ENCODE measurements around the gene DOHH.
A peak's percentile ranks its signal among the peaks of the same experiment; 100 is the strongest.
"Not testable (repeated sequence)": the region's sequence is repeated elsewhere in the genome, so short reads cannot be mapped to it uniquely, and the experiment has no call there.

DOHH gene

DNA sequence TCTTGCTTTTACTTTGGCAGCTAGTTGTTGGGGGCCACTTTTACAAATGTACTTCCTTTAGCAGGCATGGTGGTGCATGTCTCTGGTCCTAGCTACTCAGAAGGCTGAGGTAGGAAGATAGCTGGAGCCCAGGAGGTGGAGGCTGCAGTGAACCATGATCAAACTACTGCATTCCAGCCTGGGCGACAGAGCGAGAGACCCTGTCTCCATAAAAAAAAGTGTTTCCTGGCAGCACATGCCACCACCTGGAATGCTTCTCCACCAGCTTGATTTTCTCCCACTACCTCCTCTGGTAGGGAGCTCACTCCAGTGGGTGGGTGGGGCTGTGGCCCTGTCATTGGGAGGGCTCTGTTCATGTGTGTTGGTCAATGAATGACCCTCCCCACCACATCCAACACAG lies 18.2 kb upstream of the DOHH start:
- no peak for DNase-seq

DNA sequence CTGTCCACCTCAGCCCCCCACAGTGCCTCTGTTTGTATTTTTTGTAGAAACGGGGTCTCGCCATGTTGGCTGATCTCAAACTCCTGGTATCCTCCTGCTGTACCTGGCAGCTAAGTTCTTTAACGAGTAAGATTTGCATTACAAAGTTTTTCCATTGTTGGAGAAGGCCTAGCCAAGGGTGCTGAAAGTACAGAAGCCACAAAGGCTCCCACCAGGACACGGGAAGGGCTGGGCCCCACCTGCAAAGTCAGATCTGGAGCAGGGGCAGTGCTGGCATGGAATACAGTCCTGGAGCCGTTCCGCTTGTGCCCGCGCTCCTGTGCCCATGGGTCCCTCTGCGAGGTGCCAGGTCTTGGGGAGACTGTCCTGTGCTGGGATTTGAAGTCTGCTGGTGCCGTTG lies 17.8 kb upstream of the DOHH start:
- no peak for DNase-seq

DNA sequence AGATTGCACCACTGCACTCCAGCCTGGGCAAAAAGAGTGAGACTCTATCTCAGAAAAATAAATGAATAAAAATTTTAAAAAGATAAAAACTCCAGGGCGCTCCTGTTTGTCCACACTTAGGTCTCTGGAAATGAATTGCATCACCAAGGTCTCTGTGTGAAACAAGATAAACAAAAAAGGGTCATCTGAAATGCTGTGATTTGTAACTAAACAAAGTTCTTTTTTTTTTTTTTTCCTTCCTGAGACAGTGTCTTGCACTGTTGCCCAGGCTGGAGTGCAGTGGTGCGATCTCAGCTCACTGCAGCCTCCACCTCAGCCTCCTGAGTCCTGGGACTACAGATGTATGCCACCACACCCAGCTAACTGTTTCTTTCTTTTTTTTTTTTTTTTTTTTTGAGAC lies 17.2 kb upstream of the DOHH start:
- no peak for DNase-seq

DNA sequence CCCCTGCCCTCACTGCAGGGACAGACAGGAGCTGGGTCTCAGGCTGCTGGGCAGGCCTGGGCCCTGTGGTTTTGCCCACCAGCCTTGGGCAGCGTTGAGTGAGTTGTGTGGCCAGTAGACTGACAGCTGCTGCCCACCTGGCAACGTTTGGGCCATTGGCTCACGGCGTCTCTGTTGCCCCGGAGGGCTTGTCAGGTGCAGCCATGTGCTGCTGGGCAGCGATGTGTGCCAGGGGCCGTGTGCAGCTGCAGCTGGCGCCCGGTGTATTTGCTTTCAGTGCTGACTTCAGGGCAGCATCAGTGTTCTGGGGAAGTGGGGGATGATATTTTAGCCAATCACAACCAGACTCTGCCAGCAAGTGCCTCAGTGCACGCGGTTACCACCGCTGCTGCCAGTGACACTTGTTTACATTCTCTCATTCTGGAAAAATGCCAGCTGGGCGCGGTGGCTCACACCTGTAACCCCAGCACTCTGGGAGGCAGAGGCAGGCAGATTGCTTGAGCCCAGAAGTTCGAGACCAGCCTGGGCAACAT lies 16.3 kb upstream of the DOHH start:
- DNase-seq = no peak

DNA sequence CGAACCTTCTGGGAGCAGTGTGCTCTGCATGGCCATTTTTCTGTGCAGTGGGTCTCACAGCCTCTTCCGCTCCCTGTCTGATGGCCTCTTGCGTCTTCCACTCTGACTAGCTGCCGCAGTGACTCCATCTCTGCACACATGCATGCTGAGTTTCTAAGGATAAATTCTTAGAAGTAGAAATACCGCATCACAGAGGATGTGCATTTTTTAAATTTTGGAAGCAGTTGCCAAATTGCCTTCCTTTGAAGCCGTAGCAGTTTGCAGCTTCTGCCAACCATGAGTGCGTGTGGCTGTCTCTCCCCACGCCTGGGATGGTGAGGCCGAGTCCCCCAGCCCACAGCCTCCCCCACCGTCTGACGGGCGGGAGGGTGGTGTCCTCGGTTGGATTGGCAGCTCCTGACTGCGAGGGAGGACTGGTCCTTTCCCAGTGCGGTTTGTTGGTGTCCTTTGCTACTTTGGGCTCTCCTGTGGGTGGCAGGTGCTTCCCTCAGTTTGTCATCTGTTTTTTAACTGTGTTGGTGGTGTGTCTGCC lies 15.5 kb upstream of the DOHH start:
- no peak for DNase-seq

DNA sequence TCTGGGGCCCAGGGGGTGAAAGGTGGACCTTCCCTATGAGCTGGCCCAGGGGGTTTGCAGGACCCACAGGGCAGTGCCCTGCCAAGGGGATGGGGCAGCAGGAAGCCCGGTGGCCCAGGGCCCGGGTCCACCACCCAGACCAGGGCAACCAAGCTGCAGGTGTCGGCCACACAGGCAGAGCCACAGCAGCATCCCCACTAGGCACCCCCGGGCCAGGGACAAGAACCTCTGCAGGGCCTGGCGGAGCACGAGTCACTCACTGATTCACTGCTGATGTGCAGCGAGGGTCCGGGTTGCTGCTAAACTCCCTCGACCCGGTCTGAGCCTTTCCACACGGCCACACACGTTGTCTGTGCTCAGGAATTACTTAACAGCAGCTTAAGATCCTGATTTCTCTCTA lies 14.5 kb upstream of the DOHH start:
- no peak for DNase-seq

DNA sequence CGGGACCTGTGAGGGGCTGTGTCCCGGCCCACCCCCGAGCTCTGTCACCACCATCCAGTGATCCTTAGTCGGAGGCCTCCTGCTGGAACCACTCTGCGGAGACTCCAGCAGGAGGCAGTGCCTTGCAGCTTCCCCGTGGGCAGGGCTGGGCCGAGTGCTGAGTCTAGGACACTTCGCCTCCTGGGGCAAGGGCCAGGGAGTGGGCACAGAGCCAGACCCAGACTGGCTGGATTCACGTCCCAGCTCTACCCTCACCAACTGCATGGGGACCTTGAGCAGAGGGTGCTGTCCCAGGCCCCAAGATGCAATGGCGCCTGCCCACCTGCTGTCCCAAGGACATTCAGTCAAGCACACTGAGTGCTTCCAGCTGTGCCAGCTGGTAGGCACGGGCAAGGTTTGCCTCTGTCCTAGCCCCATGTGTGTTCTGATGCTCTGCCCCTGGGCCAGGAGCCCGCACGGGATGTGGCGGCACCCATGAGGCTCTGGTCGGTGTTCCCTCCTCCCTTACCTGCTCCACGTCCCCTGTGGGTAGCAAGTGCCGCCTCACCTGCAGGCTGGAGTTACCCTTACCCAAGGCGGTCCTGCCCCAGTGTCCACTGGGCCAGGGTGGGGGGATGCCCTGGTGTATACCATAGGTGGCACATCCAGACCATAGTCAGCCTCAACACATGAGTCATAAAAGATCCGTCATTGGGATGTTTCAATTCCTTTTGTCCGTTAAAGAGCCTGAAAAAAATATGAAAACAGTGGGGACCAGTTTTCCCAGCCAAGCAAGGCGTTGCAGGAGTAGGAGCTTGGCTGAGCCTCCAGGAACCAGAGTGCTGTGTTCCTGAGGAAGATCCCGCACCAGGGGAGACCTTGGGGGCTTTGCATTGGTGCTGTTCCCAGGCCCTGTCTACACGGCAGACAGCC lies 13.0 kb upstream of the DOHH start:
- no peak for DNase-seq

DNA sequence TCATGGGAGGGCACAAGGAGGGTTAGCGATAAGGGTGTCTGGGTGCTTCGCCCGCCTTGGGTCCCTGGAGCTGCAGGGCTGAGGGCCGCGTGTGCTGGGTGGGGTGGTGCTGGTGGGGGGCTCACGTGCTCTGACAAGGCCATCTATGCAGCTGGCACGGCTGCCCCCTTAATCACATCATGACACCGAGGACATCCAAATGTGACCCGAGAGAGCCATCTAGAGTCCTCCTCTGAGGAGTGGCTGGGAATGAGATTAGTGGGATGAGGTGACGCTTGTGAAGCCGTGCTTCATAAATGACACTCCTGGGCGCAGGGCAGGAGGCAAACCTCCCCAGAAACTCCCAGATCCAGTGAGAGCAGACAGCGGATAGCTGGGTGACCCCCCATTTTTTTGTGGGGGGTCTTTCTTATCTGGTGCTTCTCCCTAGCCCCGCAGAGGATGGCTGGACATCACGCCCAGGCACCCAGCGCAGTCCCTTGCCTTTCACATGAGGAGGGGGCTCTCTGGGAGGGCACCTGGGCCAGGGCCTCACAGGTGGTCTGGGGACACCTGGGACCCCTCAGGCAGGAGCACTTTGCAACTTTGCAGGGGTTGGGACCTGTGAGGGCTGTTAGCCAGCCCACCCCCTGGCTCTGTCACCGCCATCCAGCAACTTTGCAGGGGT lies 12.2 kb upstream of the DOHH start:
- no peak for DNase-seq

DNA sequence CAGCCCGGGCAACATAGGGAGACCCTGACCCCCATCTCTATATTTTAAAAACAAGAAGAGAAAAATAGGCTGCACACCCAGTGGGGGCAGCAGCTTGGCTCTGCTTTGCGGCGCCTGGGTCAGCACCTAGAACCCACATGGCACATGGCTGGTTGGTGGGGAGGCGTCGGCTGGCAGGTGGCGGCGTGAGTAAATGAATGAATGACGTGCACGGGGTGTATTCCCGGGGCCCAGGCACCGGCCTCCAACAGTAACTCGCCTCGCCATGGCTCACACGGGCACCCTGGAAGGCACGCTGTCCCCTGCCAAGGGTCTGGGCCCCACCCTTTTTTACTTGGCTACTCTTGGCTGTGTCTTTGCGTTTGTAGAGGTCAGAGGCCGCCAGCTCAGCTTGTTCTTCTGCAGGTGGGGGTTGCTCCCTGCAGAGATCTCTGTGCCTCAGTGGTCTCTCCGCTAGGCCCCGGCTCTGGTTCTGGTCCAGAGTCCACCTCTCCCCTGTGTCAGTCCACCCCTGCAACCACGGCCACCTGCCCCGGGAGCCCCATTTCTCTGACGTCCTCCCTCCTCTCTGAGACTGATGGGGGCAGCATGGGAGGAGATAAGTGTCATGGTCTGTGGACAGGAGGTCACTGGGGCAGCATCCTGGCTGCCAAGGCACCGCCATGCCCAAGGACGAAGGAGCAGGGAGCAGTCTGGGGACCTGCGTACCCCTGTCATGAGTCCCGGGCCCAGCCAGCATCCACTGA lies 11.2 kb upstream of the DOHH start:
- no peak for DNase-seq

DNA sequence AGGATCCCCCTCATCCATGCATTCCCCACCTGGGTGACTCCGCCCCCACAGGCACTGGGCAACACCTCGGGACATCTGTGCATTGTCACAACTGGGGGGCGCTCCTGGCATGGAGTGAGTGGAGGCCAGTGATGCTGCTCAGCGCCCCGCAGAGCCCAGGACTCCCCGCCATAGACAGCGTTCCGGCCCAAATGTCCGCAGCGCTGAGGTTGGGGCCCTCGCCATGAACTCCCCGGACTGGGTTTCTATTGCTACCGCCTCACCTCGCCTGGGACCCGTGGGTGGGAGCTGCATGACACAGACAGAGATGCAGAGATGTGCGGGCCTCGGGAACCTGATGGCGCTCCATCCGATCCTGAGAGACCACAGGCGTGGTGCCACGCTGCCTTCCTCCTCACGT lies 10.3 kb upstream of the DOHH start:
- DNase-seq = no peak

DNA sequence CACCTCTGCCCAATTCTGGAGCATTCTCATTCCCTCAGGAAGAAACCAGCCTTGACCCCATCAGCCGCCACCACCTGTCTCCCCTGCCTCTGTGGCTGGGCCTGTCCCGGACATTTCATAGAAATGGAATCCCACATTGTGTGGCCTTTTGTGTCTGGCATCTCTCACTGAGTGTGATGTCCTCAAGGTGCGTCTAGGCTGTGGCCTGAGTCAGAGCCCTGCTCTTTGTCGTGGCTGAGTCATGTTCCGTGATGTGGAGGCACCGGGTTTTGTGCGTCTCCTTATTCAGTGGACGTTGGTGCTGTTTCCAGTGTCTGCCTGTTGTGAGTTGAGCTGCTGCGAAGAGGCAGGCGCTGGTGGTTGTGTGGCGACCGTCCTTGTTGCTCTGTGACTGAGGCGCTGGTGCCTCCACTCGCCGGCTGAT lies 9.1 kb upstream of the DOHH start:
- no peak for DNase-seq

DNA sequence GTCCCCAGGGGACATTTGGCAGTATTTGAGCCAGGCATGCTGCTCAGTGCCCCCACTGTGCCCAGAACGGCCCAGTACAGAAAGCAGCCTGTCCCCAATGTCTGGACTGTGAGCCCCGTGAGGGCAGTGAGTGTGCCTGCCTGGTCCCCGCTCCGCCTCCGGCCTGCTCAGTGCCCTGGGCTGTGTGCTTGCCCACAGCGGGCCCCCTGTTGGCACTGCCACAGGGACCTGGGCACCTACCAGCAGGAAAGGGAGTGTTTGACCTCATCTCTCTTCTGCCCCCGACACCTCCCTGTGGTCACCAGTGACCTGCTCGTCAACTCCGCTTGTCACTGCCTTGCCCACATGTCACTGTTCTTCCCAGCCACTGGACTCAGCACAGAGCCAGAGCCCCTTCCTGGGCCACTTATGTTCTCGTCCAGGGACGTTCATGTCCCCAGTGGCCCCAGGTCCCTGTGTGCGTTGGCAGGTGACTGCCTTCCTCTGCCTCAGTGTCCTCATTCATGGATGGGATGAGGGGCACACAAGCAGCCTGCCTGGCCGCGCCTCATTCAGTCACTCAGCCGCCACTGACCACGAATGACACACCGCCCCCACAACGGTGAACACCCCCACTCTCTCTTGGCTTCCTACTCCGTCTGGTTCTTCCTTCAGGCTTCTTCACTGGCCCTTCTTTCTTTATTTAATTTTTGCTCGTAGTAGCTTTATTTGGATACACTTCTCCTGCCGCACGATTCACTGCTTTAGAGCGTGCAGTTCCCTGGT lies 8.5 kb upstream of the DOHH start:
- DNase-seq = no peak

DNA sequence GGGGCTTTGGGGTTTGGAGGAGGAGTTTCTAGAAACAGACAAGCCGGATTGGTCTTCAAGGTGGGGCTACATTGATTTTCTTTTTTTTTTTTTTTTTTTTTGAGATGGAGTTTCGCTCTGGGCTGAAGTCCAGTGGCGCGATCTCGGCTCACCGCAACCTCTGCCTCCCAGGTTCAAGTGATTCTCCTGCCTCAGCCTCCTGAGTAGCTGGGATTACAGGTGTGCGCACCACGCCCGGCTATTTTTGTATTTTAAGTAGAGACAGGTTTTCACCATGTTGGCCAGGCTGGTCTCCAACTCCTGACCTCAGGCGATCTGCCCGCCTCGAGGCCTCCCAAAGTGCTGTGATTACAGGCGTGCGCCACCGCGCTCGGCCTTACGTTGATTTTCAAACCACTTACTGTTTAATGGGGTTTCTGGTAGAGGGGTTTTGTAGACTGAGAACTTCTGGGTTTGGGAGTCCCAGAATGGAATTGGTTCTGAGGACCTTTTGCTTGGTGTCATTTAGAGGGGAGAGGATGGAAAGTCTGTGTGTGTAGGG lies 7.7 kb upstream of the DOHH start:
- not testable (repeated sequence) for DNase-seq

DNA sequence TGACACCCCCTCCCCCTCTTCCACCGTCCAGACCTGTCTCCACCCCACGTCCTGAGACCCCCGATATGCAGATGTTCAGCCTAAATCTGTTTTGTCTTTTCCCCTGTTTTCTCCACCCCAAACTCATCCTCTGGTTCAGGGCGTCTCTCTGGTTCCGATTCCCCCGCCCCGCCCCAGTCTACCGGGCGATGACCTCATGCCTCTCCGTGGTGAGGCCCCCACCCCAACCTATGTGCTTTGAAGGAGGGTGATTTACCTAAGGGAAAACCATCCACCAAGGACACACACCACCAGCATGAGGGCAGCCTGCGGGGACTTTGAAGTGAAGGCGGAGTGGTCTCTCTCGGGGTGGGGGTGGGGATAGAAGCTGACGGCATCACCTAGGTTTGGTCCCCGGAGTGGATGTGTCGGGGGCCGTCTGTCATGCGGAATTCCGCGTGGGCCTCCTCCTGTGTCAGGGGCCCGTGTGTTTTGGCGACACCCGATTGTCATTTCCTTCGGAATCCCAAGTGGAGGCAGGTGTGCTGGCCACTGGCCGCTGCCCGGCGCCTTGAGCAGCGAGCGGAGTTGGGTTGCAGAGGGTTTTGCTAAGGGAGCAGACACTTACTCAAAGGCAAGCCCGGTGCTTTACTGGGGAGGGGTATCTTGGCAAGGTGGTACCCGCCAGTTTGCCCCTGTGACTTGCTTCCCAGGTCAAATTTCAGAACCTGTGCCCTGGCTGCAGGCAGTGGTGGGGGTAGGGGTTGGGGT lies 7.1 kb upstream of the DOHH start:
- peak; percentile 53 for DNase-seq

DNA sequence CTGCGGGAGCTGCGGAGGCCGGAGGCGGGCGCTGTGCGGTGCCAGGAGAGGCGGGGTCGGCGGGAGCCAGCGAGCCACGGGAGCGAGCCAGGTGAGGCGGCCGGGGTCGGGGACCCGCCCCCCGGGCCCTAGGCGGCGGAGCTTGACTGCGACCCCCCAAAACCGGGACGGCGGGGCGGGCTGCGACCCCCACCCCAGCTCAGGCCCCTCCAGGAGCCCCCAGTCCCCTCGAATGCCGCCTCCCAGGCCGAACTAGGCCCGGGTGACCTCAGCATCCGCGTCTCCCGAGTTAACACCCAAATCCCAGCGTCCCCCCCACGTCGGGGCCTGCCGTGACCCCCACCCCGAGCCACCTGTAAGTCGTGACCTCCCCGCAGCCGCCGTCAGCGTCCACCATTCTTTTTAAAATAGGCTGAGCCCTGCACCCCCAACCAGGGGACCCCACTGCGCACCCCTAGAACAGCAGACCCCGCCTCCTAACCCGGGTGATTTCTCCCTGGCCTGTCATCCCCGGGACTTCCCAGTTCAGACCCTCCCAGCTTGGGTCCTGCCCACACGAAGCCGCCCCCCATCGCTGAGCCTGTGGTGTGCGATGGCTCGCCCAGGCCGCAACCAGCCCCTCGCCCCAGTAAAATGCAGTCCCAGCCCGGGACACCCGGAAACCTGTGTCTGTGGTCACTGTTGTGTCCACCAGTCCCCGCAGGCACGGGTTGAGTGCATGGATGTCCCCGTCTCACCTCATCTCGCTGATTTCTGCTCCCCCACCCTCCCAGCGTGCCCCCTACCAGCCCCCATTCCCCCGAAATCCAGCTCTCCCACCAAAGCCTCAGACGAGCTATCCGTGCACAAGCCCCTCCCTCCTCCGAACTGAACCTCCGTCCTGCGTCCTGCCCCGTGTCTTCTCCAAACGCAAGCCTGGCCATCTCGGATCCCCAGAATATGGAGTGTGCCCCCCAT lies 6.2 kb upstream of the DOHH start:
- DNase-seq = peak; percentile 66

DNA sequence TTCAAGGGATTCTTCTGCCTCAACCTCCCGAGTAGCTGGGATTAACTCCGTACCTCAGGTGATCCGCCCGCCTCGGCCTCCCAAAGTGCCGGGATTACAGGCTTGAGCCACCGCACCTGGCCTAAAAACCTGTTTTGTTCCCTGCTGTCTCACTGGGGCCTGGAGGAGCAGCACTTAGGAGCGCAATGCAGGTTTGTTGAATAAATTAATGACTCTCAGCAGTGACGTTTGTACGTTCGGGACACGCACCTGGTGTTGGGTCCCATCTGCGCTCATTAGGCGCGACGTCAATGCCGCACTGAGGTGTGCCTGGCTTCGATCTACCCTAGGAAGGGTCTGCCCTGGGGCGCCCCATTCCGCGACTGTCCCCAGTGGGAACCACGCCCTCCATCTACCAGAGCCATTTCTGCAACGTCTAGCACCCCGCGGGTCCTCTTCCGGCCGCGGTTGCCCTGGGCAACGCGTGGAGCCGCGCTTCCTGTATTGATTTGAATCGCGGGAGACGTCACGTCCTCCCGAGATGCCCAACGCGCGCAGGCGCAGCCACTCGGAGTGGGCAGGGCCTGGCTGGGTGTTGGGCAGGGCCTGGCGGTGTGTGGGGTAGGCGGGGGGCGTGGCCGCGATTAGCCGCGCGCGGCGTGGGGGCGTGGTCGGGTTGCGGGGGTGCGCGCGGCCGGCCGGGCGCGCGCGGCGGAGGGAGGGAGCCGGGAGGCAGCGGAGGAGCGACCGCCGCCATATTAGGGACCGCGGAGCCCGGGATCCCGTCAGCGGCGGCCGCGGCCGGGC lies 5.3 kb upstream of the DOHH start, which contains the start of gene FZR1:
Gene FZR1 (plus strand): TSS at position 714 of the 786 bp plus-strand sequence. CDS start 16,679 bp downstream, outside the sequence.
- peak; percentile 99 for DNase-seq

DNA sequence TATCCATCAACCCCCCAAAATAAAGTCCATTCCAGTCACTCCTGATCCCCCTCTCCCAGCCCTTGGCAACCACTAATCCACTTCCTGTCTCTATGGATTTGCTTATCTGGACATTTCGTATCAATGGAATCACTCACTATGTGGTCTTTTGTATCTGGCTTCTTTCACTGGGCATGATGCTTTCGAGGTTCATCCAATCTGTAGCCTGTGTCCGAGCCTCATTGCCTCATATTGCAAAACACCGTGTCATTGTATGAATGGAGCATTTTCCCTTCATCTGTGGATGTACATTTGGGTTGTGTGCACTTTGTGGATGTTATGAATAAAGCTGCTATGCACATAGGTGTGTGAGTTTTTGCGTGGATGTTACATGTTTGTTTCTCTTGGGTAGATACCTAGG lies 4.3 kb upstream of the DOHH start:
- DNase-seq = no peak

DNA sequence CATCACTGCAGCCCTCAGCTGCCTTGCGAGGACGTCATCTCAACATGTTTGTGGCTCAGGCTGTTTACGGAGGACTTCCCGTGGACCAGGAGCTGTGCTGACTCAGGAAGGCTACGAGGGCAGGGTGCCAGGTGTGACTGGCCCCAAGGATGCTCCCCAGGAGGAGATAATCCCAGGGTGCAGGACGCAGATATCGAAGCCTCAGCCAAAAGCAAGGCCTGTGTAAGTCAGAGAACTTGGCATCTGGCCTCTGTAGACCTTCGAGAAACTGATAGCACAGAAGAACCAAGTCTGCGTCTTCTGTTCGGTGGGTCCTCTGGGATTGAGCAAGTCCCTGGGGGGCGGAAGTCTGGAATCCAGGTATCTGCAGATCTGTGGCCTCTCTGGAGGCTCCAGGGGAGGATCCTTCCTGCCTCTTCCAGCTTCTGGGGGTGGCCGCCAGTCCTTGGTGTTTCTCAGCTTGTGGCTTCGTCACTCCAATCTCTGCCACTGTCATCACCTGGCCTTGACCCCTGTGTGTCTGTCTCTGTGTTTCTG lies 2.6 kb upstream of the DOHH start:
- DNase-seq = no peak

DNA sequence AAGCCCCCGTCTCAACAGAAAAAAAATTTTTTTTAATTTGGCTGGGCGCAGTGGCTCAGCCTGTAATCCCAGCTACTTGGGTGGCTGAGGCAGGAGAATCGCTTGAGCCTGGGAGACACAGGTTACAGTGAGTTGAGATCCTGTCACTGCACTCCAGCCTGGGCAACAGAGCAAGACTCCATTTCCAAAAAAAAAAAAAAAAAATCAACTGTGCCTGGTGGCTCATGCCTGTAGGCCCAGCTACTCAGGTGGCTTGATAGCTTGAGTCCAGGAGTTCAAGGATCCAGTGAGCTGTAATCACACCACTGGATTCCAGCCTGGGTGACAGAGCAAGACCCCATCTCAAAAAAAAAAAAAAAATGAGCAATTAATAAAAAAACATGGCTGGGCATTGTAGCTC lies 1.3 kb upstream of the DOHH start:
- no peak for DNase-seq

All from right forelimb (tissue), 1 donor.